IPS DF 6.9 (cell line): Measurements from ENCODE around the gene OAS1.
"Not testable (repeated sequence)": the region's sequence is repeated elsewhere in the genome, so short reads cannot be mapped to it uniquely, and the experiment has no call there.

Experiments
- DNase-seq: peaks from one replicate; pipeline ENCODE4 v3.0.0-alpha.2; 2013; ENCODE audit warnings: low read depth, low spot score
- H3K27ac ChIP-seq: one replicate; pipeline ENCODE4 v1.5.1; 2013; ENCODE audit warnings: low read length, control low read depth
- H3K27me3 ChIP-seq: 2 replicates; pipeline ENCODE4 v1.6.1; 2013; ENCODE audit warnings: mild to moderate bottlenecking, low read length; ENCODE audit not compliant: control insufficient read depth, insufficient read depth
- H3K36me3 ChIP-seq: 2 replicates; pipeline ENCODE4 v1.6.1; 2013; ENCODE audit warnings: low read length; ENCODE audit not compliant: control insufficient read depth, insufficient read depth
- H3K4me1 ChIP-seq: 2 replicates; pipeline ENCODE4 v1.6.1; 2013; ENCODE audit warnings: low read length; ENCODE audit not compliant: control insufficient read depth, insufficient read depth
- H3K4me3 ChIP-seq: 2 replicates; pipeline ENCODE4 v1.5.1; 2013; ENCODE audit warnings: mild to moderate bottlenecking, low read length
- H3K9me3 ChIP-seq: 2 replicates; pipeline ENCODE4 v1.6.1; 2013; ENCODE audit warnings: low read length, inconsistent platforms; ENCODE audit not compliant: control insufficient read depth, insufficient read depth
- WGBS: extraction: QIAGEN DNeasy Blood & Tissue Kit; methylation state at CpG from one replicate; pipeline ENCODE4 v1.1.7; 2013; ENCODE audit warnings: mixed read lengths, missing lambda C conversion rate; ENCODE audit not compliant: insufficient read length, insufficient coverage; 5-methylcytosine and 5-hydroxymethylcytosine counted together

Gene OAS1

GRCh38 chr12:112898380-112898779 is 8.4 kb upstream of the OAS1 start:
- WGBS, result 100% methylated on average over 1 of the region's 6 CpGs
- no peaks in the 10 kb centered on the region for H3K4me1 ChIP-seq
- H3K4me3 ChIP-seq, result no peak overlapping the region
- H3K9me3 ChIP-seq, result 0 out of 2 replicates have a peak, but pooled peaks cover 2% of the 10 kb centered on the region
- no peak overlapping the region for H3K27ac ChIP-seq
- H3K36me3 ChIP-seq, result no peaks in the 10 kb centered on the region
- H3K27me3 ChIP-seq, result no peaks in the 10 kb centered on the region
- no peak for DNase-seq

- peak; percentile 60 for DNase-seq
- Histone ChIP-seq H3K9me3 (0 out of 2 replicates have a peak, but pooled peaks cover 2% of the 10 kb centered on the region), H3K4me1 (no peaks in the 10 kb centered on the region), H3K4me3 (no peak overlapping the region), H3K27ac (no peak overlapping the region), H3K27me3 (no peaks in the 10 kb centered on the region), H3K36me3 (no peaks in the 10 kb centered on the region)
- no CpG with 5 or more reads among the region's 11 CpGs for WGBS
These were observed 6.2 kb upstream of the OAS1 start for GRCh38 chr12:112900298-112901145.

- Histone ChIP-seq H3K27me3 (no peaks in the 10 kb centered on the region), H3K4me1 (no peaks in the 10 kb centered on the region)
- no peak for DNase-seq
These were observed 5.5 kb upstream of the OAS1 start for GRCh38 chr12:112901271-112901670.

GRCh38 chr12:112904571-112904970 is 2.2 kb upstream of the OAS1 start:
- DNase-seq, result no peak
- no peaks in the 10 kb centered on the region for H3K36me3 ChIP-seq
- H3K27ac ChIP-seq, result no peak overlapping the region
- H3K4me3 ChIP-seq, result no peak overlapping the region
- 0 out of 2 replicates have a peak, but pooled peaks cover 2% of the 10 kb centered on the region for H3K9me3 ChIP-seq
- no peaks in the 10 kb centered on the region for H3K27me3 ChIP-seq
- H3K4me1 ChIP-seq, result no peaks in the 10 kb centered on the region

More at GRCh38 chr12:112901271-112901670, 5.5 kb upstream of the OAS1 start:
- 0 out of 2 replicates have a peak, but pooled peaks cover 2% of the 10 kb centered on the region for H3K9me3 ChIP-seq
- no CpG with 5 or more reads among the region's 2 CpGs for WGBS
- H3K27ac ChIP-seq, result no peak overlapping the region
- H3K4me3 ChIP-seq, result no peak overlapping the region
- H3K36me3 ChIP-seq, result no peaks in the 10 kb centered on the region

GRCh38 chr12:112905451-112906089 is 1.2 kb upstream of the OAS1 start:
- no CpG with 5 or more reads among the region's 4 CpGs for WGBS
- Histone ChIP-seq H3K36me3 (no peaks in the 10 kb centered on the region), H3K27me3 (no peaks in the 10 kb centered on the region), H3K4me1 (no peaks in the 10 kb centered on the region), H3K27ac (no peak overlapping the region), H3K9me3 (0 out of 2 replicates have a peak, but pooled peaks cover 2% of the 10 kb centered on the region), H3K4me3 (no peak overlapping the region)
- DNase-seq, result no peak

GRCh38 chr12:112907415-112908157 is 824 bp downstream of the OAS1 start:
- Histone ChIP-seq H3K36me3 (no peaks in the 10 kb centered on the region), H3K4me3 (no peak overlapping the region), H3K27ac (no peak overlapping the region), H3K27me3 (no peaks in the 10 kb centered on the region), H3K4me1 (no peaks in the 10 kb centered on the region), H3K9me3 (no peaks in the 10 kb centered on the region)
- no peak for DNase-seq
- no CpG with 5 or more reads among the region's 7 CpGs for WGBS

GRCh38 chr12:112908548-112908947 is 1.8 kb downstream of the OAS1 start:
- Histone ChIP-seq H3K27me3 (no peaks in the 10 kb centered on the region), H3K9me3 (no peaks in the 10 kb centered on the region), H3K4me3 (no peak overlapping the region), H3K4me1 (no peaks in the 10 kb centered on the region), H3K36me3 (no peaks in the 10 kb centered on the region), H3K27ac (no peak overlapping the region)
- no CpG with 5 or more reads among the region's 12 CpGs for WGBS
- no peak for DNase-seq

- no peaks in the 10 kb centered on the region for H3K9me3 ChIP-seq
- WGBS, result no CpG with 5 or more reads among the region's 4 CpGs
- H3K27ac ChIP-seq, result no peak overlapping the region
- no peak overlapping the region for H3K4me3 ChIP-seq
- no peaks in the 10 kb centered on the region for H3K4me1 ChIP-seq
- no peaks in the 10 kb centered on the region for H3K36me3 ChIP-seq
- DNase-seq, result no peak
- no peaks in the 10 kb centered on the region for H3K27me3 ChIP-seq
These were observed 2.9 kb downstream of the OAS1 start for GRCh38 chr12:112909693-112910092.

GRCh38 chr12:112913038-112913688 is 6.4 kb downstream of the OAS1 start:
- Histone ChIP-seq H3K9me3 (no peaks in the 10 kb centered on the region), H3K27ac (no peak overlapping the region), H3K4me3 (no peak overlapping the region), H3K4me1 (no peaks in the 10 kb centered on the region), H3K27me3 (no peaks in the 10 kb centered on the region), H3K36me3 (no peaks in the 10 kb centered on the region)
- no peak for DNase-seq
- WGBS, result no CpG with 5 or more reads among the region's 1 CpG

GRCh38 chr12:112913888-112914287 is 7.1 kb downstream of the OAS1 start:
- H3K36me3 ChIP-seq, H3K27me3 ChIP-seq, H3K4me3 ChIP-seq, H3K27ac ChIP-seq, H3K4me1 ChIP-seq, H3K9me3 ChIP-seq, DNase-seq: not testable (repeated sequence)
- no CpG with 5 or more reads among the region's 2 CpGs for WGBS
